Testis (tissue), 2 donors: Measurements from ENCODE around the gene REXO5.
"Not testable (repeated sequence)": the region's sequence is repeated elsewhere in the genome, so short reads cannot be mapped to it uniquely, and the experiment has no call there.

Experiments used
- POLR2A ChIP-seq: fragments of 450-650 bp; IDR thresholded peaks from one replicate; pipeline ENCODE4 v1.6.1; 2017; ENCODE audit warnings: antibody characterized with exemption, mild to moderate bottlenecking, moderate library complexity
- TF ChIP-seq, protein P1 (sequence below), 3 experiments: fragments of 450-650 bp in 2 of 3; fragments of 200-600 bp in 1 of 3; sonication (generic) in 1 of 3; IDR thresholded peaks; one replicate each; pipeline ENCODE4 v1.5.1; 2016 to 2019; ENCODE audit warnings: antibody characterized with exemption in 3 of 3, mild to moderate bottlenecking in 2 of 3, moderate library complexity in 1 of 3

DNA sequence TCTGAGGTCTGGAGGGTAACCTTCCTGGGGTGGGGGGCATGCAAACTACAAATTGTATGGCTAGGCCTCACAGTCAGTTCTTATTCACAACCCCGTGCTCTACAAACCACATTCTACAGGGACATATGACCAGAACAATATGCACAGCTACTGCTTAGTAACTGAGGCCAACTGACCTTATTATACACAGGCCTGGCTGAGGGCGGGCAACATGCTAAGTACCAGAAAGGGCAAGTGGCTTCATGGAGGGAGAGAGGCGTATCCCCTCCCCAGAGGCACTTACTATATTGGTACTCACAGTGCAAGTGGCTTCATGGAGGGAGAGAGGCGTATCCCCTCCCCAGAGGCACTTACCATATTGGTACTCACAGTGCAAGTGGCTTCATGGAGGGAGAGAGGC is 54.7 kb downstream of the REXO5 start:
- TF ChIP-seq, protein P1, sequence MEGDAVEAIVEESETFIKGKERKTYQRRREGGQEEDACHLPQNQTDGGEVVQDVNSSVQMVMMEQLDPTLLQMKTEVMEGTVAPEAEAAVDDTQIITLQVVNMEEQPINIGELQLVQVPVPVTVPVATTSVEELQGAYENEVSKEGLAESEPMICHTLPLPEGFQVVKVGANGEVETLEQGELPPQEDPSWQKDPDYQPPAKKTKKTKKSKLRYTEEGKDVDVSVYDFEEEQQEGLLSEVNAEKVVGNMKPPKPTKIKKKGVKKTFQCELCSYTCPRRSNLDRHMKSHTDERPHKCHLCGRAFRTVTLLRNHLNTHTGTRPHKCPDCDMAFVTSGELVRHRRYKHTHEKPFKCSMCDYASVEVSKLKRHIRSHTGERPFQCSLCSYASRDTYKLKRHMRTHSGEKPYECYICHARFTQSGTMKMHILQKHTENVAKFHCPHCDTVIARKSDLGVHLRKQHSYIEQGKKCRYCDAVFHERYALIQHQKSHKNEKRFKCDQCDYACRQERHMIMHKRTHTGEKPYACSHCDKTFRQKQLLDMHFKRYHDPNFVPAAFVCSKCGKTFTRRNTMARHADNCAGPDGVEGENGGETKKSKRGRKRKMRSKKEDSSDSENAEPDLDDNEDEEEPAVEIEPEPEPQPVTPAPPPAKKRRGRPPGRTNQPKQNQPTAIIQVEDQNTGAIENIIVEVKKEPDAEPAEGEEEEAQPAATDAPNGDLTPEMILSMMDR (IDR thresholded peaks at IDR 0.05): not testable (repeated sequence)
- TF ChIP-seq POLR2A: not testable (repeated sequence)
